ENCODE data around the gene CCDC91.

CCDC91 gene

DNA sequence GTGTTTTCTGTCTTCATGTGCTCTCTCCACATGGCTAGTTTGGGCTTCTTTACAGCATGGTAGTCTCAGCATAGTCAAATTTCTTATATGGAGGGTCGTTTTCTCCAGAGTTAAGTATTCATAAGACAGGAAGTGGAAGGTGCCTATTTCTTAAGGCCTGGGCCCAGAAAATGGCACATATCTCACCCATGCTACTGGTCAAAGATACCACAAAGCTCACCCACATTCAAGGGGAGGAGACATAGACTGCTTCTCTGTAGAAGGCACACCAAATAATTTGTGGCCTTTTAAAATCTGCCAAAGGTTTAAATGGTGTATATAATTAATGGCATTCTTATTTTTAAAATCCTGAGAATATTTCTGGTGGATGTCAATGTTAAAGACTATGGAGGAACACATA is 44.8 kb downstream of the CCDC91 start:
- no peak for DNase-seq (ENCODE audit: extremely low read depth, insufficient read length)
- no peaks in the 10 kb centered on the region for H3K36me3 ChIP-seq (ENCODE audit: control insufficient read depth, insufficient read depth, low read length)
- no peak overlapping the region for H3K4me3 ChIP-seq (replicated peaks; ENCODE audit: low read depth, low read length)
- no peaks in the 10 kb centered on the region for H3K27me3 ChIP-seq (replicated peaks; ENCODE audit: control insufficient read depth, insufficient read depth, low read length)
- TF ChIP-seq, protein P1, sequence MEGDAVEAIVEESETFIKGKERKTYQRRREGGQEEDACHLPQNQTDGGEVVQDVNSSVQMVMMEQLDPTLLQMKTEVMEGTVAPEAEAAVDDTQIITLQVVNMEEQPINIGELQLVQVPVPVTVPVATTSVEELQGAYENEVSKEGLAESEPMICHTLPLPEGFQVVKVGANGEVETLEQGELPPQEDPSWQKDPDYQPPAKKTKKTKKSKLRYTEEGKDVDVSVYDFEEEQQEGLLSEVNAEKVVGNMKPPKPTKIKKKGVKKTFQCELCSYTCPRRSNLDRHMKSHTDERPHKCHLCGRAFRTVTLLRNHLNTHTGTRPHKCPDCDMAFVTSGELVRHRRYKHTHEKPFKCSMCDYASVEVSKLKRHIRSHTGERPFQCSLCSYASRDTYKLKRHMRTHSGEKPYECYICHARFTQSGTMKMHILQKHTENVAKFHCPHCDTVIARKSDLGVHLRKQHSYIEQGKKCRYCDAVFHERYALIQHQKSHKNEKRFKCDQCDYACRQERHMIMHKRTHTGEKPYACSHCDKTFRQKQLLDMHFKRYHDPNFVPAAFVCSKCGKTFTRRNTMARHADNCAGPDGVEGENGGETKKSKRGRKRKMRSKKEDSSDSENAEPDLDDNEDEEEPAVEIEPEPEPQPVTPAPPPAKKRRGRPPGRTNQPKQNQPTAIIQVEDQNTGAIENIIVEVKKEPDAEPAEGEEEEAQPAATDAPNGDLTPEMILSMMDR (IDR thresholded peaks at IDR 0.05; ENCODE audit: insufficient read depth, low read length, poor library complexity, severe bottlenecking) = no peak

DNA sequence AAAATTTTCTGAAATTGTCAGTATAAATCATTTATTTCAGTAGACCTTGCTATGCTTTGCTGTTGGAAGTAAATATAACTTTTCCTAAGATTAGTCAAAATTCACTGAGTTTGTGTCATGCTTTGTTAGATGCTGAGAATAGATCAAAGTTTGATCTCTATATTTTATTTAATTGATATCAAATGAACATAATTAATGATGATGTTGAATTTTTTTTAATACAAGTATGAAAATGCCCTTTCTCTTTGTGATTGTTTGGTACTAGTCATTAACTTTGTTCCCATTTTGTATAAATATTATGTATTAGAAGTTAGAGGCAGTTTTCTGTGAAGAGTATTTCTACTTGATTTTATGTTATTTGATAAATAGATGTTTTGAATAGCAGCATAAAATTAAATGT is 45.7 kb downstream of the CCDC91 start:
- no peak overlapping the region for H3K4me3 ChIP-seq (replicated peaks; ENCODE audit: low read depth, low read length)
- TF ChIP-seq, protein P1 (IDR thresholded peaks at IDR 0.05; ENCODE audit: insufficient read depth, low read length, poor library complexity, severe bottlenecking) = no peak
- no peaks in the 10 kb centered on the region for H3K36me3 ChIP-seq (ENCODE audit: control insufficient read depth, insufficient read depth, low read length)
- no peaks in the 10 kb centered on the region for H3K27me3 ChIP-seq (replicated peaks; ENCODE audit: control insufficient read depth, insufficient read depth, low read length)
- DNase-seq (ENCODE audit: extremely low read depth, insufficient read length) = no peak

DNA sequence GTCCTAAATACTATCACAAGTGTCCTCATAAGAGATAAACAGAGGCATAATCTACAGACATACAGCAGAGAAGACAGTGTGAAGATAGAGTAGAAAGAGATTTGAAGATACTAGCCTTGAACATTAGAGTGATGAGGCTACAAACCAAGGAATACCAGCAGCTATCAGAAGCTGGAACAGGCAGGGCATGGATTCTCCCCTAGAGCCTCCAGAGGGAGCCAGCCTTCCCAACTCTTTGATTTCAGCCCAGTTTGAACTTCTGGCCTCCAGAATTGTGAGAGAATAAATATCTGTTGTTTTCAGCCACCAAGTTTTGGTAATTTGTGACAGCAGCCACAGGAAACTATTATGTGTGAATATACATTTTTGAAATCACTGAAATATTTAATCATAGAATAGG is 47.2 kb downstream of the CCDC91 start:
- no peaks in the 10 kb centered on the region for H3K36me3 ChIP-seq (ENCODE audit: control insufficient read depth, insufficient read depth, low read length)
- no peak for DNase-seq (ENCODE audit: extremely low read depth, insufficient read length)
- no peak overlapping the region for H3K4me3 ChIP-seq (replicated peaks; ENCODE audit: low read depth, low read length)
- TF ChIP-seq, protein P1 (IDR thresholded peaks at IDR 0.05; ENCODE audit: insufficient read depth, low read length, poor library complexity, severe bottlenecking) = no peak
- no peaks in the 10 kb centered on the region for H3K27me3 ChIP-seq (replicated peaks; ENCODE audit: control insufficient read depth, insufficient read depth, low read length)

DNA sequence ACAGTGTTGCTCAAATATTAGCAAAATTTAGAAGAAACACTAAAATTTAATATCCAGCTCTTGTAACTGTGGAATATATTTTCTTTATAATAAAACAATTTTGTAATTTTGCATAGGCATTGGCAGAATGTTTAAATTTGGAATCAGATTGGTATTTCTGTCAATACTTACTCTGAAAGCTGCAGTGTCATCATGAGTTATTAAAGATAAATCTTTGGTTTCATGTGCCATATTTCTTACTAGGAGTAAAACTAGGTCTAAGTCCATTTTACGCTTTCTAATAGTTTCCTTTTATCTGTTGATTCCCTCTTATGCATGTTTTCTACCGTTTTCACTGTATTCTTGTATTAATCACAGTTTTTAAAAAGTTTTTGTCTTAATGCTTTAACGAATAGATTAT is 49.7 kb downstream of the CCDC91 start:
- TF ChIP-seq, protein P1 (IDR thresholded peaks at IDR 0.05; ENCODE audit: insufficient read depth, low read length, poor library complexity, severe bottlenecking) = no peak
- Histone ChIP-seq H3K27me3 (replicated peaks; ENCODE audit: control insufficient read depth, insufficient read depth, low read length) (no peaks in the 10 kb centered on the region), H3K36me3 (ENCODE audit: control insufficient read depth, insufficient read depth, low read length) (no peaks in the 10 kb centered on the region), H3K4me3 (replicated peaks; ENCODE audit: low read depth, low read length) (no peak overlapping the region)
- no peak for DNase-seq (ENCODE audit: extremely low read depth, insufficient read length)

DNA sequence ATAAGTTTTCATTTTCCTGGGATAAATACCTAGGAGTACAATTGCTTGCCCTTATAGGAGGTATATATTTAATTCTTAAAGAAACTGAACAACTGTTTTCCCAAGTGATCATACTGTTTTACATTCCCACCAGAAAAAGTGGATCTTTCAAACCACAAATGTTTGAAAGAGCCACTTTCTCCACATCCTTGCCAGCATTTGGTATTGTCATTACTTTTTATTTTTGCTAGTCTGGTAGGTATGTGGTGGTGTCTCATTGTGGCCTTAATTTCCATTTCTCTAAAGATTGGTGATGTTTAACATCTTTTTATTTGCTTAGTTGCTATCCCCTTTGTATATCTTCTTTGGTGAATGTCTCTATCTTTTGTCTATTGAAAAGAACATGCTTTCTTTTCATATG is 50.6 kb downstream of the CCDC91 start:
- Histone ChIP-seq H3K4me3 (replicated peaks; ENCODE audit: low read depth, low read length) (no peak overlapping the region), H3K36me3 (ENCODE audit: control insufficient read depth, insufficient read depth, low read length) (no peaks in the 10 kb centered on the region), H3K27me3 (replicated peaks; ENCODE audit: control insufficient read depth, insufficient read depth, low read length) (no peaks in the 10 kb centered on the region)
- TF ChIP-seq, protein P1 (IDR thresholded peaks at IDR 0.05; ENCODE audit: insufficient read depth, low read length, poor library complexity, severe bottlenecking) = no peak
- no peak for DNase-seq (ENCODE audit: extremely low read depth, insufficient read length)

DNA sequence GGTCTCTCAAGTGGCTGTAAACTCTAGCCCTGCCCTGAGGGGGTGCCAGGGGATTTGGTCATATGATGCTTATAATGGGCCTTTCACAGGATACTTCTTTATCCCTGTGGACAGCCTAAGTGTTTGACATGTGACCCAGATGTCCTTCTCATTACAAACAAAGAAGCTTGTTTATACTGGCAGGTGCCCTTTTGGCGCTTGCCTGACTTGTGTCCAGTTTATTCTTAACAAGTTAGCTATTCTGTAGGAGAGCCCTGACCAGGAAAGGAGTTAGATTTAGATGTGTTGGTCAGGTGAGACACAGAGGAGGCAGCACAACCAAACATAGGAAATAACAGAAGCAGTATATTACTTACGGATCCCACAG is 51.9 kb downstream of the CCDC91 start:
- Histone ChIP-seq H3K27me3 (replicated peaks; ENCODE audit: control insufficient read depth, insufficient read depth, low read length) (no peaks in the 10 kb centered on the region), H3K4me3 (replicated peaks; ENCODE audit: low read depth, low read length) (no peak overlapping the region), H3K36me3 (ENCODE audit: control insufficient read depth, insufficient read depth, low read length) (no peaks in the 10 kb centered on the region)
- TF ChIP-seq, protein P1 (IDR thresholded peaks at IDR 0.05; ENCODE audit: insufficient read depth, low read length, poor library complexity, severe bottlenecking) = no peak
- no peak for DNase-seq (ENCODE audit: extremely low read depth, insufficient read length)

Data from GM06990 (cell line).